OCI-LY7 (cell line): Measurements from ENCODE around the gene MTFMT. TPM values are rescaled to one million over a fixed set of nuclear protein-coding genes. Genes with fewer than 3 reads are reported as not detected.

ENCODE experiments used
- BruUV-seq: library from RNA; stranded (reverse); fragments of 400-500 nt; replicated peaks from 2 replicates; lab custom pipeline; 2021; lab: Mats Ljungman, UMichigan
- CTCF ChIA-PET: fragments of 300-600 bp; sonication (Branson Sonifier 250); formaldehyde crosslinking; loops from one replicate; lab custom pipeline; 2022; ENCODE audit warnings: antibody characterized with exemption; ENCODE audit not compliant: unreplicated experiment; lab: Charles Lee
- POLR2A ChIA-PET: fragments of 300-600 bp; sonication (Branson Sonifier 250); formaldehyde crosslinking; loops from one replicate; lab custom pipeline; 2022; ENCODE audit warnings: antibody characterized with exemption; lab: Charles Lee
- DNase-seq: peaks from one replicate; pipeline ENCODE4 v3.0.0-alpha.2; 2015; ENCODE audit warnings: low spot score
- H2AFZ ChIP-seq: fragments of 200-600 bp; sonication (generic), shearing (Covaris generic); 2 replicates; pipeline ENCODE4 v1.6.1; 2014; ENCODE audit warnings: mild to moderate bottlenecking, antibody characterized with exemption, low read length, moderate library complexity
- H3K27ac ChIP-seq: fragments of 200-600 bp; sonication (generic); 2 replicates; pipeline ENCODE4 v1.5.1; 2014; ENCODE audit warnings: mixed run types, low read depth, mild to moderate bottlenecking, moderate library complexity, low read length, inconsistent platforms; ENCODE audit not compliant: poor library complexity, severe bottlenecking
- H3K36me3 ChIP-seq: fragments of 200-600 bp; sonication (generic); 2 replicates; pipeline ENCODE4 v1.6.1; 2014; ENCODE audit warnings: mild to moderate bottlenecking, antibody characterized with exemption, low read length, moderate library complexity, mixed read lengths; ENCODE audit not compliant: insufficient read depth
- H3K4me1 ChIP-seq: fragments of 200-600 bp; sonication (generic); 2 replicates; pipeline ENCODE4 v1.5.1; 2014; ENCODE audit warnings: mild to moderate bottlenecking, low read length; ENCODE audit not compliant: insufficient read depth, poor library complexity, severe bottlenecking
- H3K4me2 ChIP-seq: fragments of 200-600 bp; sonication (generic); 2 replicates; pipeline ENCODE4 v1.6.1; 2014; ENCODE audit warnings: mild to moderate bottlenecking, low read length
- H3K4me3 ChIP-seq: fragments of 200-600 bp; sonication (generic); 2 replicates; pipeline ENCODE4 v1.5.1; 2014; ENCODE audit warnings: mild to moderate bottlenecking, low read depth, low read length; ENCODE audit not compliant: poor library complexity, severe bottlenecking
- H3K79me2 ChIP-seq: fragments of 200-600 bp; sonication (generic); 2 replicates; pipeline ENCODE4 v1.6.1; 2016; ENCODE audit warnings: low read depth, mild to moderate bottlenecking, low read length, moderate library complexity, mixed read lengths; ENCODE audit not compliant: insufficient read depth
- H3K9me2 ChIP-seq: fragments of 200-600 bp; sonication (generic); 2 replicates; pipeline ENCODE4 v1.6.1; 2016; ENCODE audit warnings: mild to moderate bottlenecking, low read length, mixed read lengths; ENCODE audit not compliant: insufficient read depth
- H3K9me3 ChIP-seq: fragments of 200-600 bp; sonication (generic); 2 replicates; pipeline ENCODE4 v1.6.1; 2014; ENCODE audit warnings: mild to moderate bottlenecking, mixed run types, low read length, mixed read lengths
- H4K20me1 ChIP-seq: fragments of 200-600 bp; sonication (generic); 2 replicates; pipeline ENCODE4 v1.6.1; 2014; ENCODE audit warnings: mild to moderate bottlenecking, antibody characterized with exemption, low read length, moderate library complexity, mixed read lengths; ENCODE audit not compliant: insufficient read depth
- EZH2phosphoT487 ChIP-seq: fragments of 200-600 bp; sonication (generic); IDR thresholded peaks from 2 replicates; pipeline ENCODE4 v1.6.1; 2018; ENCODE audit warnings: low read depth, borderline replicate concordance, mild to moderate bottlenecking, mixed run types, antibody characterized with exemption, low read length, moderate library complexity, mixed read lengths
- intact Hi-C: fragments of 100-400 bp; cut with micrococcal nuclease; formaldehyde crosslinking; loops from one replicate; pipeline ENCODE4 v1.10.0; 2022; ENCODE audit not compliant: unreplicated experiment
- total RNA-seq, 2 experiments: library from RNA; depleted of rRNA in 1 of 2; stranded (reverse); fragments of >200 nt in 1 of 2; shearing (Covaris generic) in 1 of 2; gene quantifications; 2 replicates each; pipeline ENCODE4 v1.2.3, GENCODE V29; 2014 to 2022
- TF ChIP-seq, protein P1 (sequence below): fragments of 200-600 bp; sonication (generic); conservative IDR thresholded peaks from 2 replicates; pipeline ENCODE4 v1.5.1; 2014; ENCODE audit warnings: mild to moderate bottlenecking, antibody characterized with exemption, low read length, moderate library complexity, mixed read lengths

Gene MTFMT
- total RNA-seq, 2 experiments from 2014 or later, result 9.7 to 19.0 TPM

DNA sequence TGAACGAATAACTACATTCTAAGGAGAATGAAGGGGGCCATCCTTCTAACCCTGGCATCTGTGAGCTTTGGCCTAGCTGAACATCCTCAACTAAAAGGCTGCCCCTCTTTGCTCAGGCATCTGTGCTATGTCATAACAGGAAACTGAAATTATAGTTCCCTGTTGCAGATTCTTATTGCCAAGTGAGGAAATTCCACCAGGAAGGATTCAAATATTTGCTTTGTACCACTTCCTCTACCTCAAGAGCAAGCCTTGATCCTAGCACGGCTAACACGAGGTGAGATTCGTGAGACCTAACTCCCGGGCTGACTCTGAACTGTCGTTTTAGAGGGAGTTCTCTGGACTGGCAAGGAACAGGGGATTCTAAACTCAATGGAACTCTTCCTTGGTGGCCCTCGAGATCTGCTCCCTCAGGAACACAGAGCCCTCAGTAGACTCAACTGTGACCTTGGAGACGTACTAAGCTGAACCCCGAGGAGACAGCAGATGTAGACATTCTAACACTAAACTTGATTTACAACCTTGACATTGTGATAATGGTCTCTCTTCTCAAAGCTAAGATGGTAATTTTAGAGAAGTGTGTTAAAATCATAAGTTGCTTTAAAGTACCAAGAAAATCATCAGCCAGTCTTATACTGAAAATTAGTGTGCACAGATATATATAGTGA is 43.9 kb downstream of the MTFMT start:
- Histone ChIP-seq H4K20me1 (no peaks in the 10 kb centered on the region), H3K4me1 (peaks cover 40% of the 10 kb centered on the region), H3K9me2 (no peaks in the 10 kb centered on the region), H3K4me2 (peak overlapping the region; percentile 49), H3K9me3 (no peaks in the 10 kb centered on the region), H3K79me2 (peaks cover 33% of the 10 kb centered on the region; the same call in 1 of the 2 replicates), H3K4me3 (peak overlapping the region; percentile 21), H2AFZ (no peak overlapping the region), H3K36me3 (peaks cover 30% of the 10 kb centered on the region; the same call in 1 of the 2 replicates), H3K27ac (peak overlapping the region; percentile 12)
- BruUV-seq, result TSS peak; percentile 9
- ChIA-PET POLR2A (interaction anchor here (0.6 to 1.3 kb wide), 4 partner anchors 11 to 295 kb away, joined by 3 to 7 read pairs (median 4); partner anchors contain the start of gene PIF1), CTCF (no interaction called here)
- TF ChIP-seq EZH2phosphoT487, result no peak
- TF ChIP-seq, protein P1, sequence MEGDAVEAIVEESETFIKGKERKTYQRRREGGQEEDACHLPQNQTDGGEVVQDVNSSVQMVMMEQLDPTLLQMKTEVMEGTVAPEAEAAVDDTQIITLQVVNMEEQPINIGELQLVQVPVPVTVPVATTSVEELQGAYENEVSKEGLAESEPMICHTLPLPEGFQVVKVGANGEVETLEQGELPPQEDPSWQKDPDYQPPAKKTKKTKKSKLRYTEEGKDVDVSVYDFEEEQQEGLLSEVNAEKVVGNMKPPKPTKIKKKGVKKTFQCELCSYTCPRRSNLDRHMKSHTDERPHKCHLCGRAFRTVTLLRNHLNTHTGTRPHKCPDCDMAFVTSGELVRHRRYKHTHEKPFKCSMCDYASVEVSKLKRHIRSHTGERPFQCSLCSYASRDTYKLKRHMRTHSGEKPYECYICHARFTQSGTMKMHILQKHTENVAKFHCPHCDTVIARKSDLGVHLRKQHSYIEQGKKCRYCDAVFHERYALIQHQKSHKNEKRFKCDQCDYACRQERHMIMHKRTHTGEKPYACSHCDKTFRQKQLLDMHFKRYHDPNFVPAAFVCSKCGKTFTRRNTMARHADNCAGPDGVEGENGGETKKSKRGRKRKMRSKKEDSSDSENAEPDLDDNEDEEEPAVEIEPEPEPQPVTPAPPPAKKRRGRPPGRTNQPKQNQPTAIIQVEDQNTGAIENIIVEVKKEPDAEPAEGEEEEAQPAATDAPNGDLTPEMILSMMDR, result no peak
- DNase-seq, result no peak
- intact Hi-C loops, result no loop called here

DNA sequence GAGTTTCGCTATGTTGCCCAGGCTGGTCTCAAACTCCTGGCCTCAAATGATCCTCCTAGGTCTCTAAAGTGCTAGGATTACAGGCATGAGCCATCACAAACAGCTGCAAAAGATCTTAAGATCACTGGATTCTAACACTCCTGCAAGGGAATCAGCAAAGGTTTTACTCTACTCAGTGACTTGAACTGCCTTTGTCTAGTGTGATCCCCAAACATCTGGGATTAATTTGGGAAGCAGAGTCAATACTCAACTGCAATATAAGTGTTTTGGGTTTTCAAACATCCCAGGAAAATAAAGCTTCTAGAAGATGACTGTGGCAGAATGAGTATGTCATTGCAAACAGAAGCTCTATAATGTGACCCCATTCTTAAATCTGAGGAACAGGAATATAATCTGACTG is 47.0 kb downstream of the MTFMT start:
- intact Hi-C loops, result no loop called here
- Histone ChIP-seq H3K4me3 (no peak overlapping the region), H3K27ac (no peak overlapping the region), H3K9me2 (no peaks in the 10 kb centered on the region), H2AFZ (no peak overlapping the region), H4K20me1 (no peaks in the 10 kb centered on the region), H3K9me3 (no peaks in the 10 kb centered on the region), H3K79me2 (peaks cover 18% of the 10 kb centered on the region; the same call in 1 of the 2 replicates), H3K36me3 (peaks cover 53% of the 10 kb centered on the region), H3K4me2 (no peak overlapping the region), H3K4me1 (peaks cover 26% of the 10 kb centered on the region)
- TF ChIP-seq, protein P1, result no peak
- TF ChIP-seq EZH2phosphoT487, result no peak
- ChIA-PET CTCF (no interaction called here), POLR2A (no interaction called here)
- no peak for DNase-seq
- no TSS peak for BruUV-seq

DNA sequence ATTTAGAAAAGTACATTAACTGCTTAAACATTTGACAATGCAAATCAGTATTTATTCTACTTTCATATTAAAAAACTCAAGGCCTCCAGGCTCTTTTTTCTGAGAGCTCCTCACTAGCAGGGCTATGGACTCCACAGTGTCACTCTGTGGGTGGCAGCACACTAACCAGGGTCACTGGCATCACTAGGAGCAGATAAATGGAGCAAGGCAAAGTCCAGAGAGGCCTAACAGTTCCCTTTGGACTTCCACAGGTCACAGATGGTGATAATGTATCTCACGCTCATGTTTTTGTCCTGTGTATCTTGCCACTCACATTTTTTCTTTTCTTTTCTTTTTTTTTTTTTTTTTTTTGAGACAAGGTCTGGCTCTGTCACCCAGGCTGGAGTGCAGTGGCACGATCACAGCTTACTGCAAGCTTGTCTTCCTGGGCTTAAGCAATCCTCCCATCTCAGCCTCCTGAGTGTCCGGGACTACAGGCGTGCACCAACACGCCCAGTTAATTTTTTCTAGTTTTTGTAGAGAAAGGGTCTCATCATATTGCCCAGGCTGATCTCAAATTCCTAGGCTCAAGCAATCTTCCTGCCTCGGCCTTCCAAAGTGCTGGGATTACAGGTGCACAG is 47.5 kb downstream of the MTFMT start:
- ChIA-PET CTCF (no interaction called here), POLR2A (interaction anchor here (0.7 to 0.9 kb wide), 2 partner anchors 33 to 126 kb away, joined by 3 read pairs; no protein-coding TSS in a partner anchor)
- Histone ChIP-seq H3K9me3 (no peaks in the 10 kb centered on the region), H3K27ac (no peak overlapping the region), H3K36me3 (peaks cover 53% of the 10 kb centered on the region), H2AFZ (no peak overlapping the region), H3K4me3 (no peak overlapping the region), H3K79me2 (peaks cover 12% of the 10 kb centered on the region; the same call in 1 of the 2 replicates), H3K4me2 (no peak overlapping the region), H3K4me1 (peaks cover 21% of the 10 kb centered on the region), H4K20me1 (no peaks in the 10 kb centered on the region), H3K9me2 (no peaks in the 10 kb centered on the region)
- TF ChIP-seq EZH2phosphoT487, result no peak
- TF ChIP-seq, protein P1, result no peak
- DNase-seq, result no peak
- no TSS peak for BruUV-seq
- intact Hi-C loops, result no loop called here
